ENCODE data around the gene PRRG4. TPM values are rescaled to one million over a fixed set of nuclear protein-coding genes. Genes with fewer than 3 reads are reported as not detected.

Gene PRRG4
- total and polyA plus RNA-seq, 2 experiments from 2014 or later = 1.6 to 1.9 TPM

DNA sequence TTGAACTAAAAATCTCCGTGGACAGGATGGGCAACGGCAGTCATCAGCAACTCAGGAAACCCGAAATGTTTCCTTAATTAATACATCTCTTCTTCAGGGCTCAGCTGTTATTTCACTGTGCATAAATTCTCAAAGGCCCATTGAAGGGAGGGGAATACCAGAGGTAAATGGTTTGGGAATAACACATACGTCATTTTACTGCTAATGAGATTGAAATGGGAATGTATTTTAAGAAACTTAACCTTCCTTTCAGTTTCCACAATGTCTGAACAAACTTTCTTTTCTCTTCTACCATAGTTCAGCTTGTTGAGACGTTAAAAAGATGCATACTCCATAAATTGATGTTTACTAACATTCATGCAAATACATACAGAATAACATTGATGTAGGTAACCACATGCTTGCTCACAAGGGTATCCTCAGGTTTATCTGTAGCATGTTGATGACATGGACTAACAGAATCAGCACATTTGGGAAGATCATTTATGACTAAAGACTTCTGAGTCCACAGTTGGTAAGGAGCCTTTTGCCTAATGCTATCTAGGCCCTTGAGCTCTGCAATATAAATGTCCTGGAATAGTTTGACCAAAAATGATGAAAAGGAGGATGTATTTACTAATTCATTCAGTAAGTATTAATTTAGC, 7.7 kb upstream of the PRRG4 start:
- no peaks in the 10 kb centered on the region for H3K79me2 ChIP-seq (replicated peaks; ENCODE audit: insufficient read depth)
- ATAC-seq (no peak), DNase-seq (ENCODE audit: low spot score) (no peak)
- H3K4me3 Mint-ChIP-seq = no peak overlapping the region
- no peaks in the 10 kb centered on the region for H4K20me1 ChIP-seq (replicated peaks; ENCODE audit: insufficient read depth)
- no peak overlapping the region for H3K4me2 ChIP-seq
- no peaks in the 10 kb centered on the region for H3F3A ChIP-seq (replicated peaks; ENCODE audit: low read depth)
- H3K27me3 ChIP-seq (ENCODE audit: insufficient read depth) = no peaks in the 10 kb centered on the region
- H3K4me3 ChIP-seq = no peak overlapping the region
- no peak overlapping the region for H3K27ac Mint-ChIP-seq
- H2AFZ ChIP-seq = no peak overlapping the region
- TF ChIP-seq EZH2phosphoT487 (IDR thresholded peaks at IDR 0.05; ENCODE audit: unreplicated experiment) = no peak
- no peak for TF ChIP-seq ZNF114 (CRISPR knock-in tag; IDR thresholded peaks at IDR 0.05)
- TF ChIP-seq, protein P1, sequence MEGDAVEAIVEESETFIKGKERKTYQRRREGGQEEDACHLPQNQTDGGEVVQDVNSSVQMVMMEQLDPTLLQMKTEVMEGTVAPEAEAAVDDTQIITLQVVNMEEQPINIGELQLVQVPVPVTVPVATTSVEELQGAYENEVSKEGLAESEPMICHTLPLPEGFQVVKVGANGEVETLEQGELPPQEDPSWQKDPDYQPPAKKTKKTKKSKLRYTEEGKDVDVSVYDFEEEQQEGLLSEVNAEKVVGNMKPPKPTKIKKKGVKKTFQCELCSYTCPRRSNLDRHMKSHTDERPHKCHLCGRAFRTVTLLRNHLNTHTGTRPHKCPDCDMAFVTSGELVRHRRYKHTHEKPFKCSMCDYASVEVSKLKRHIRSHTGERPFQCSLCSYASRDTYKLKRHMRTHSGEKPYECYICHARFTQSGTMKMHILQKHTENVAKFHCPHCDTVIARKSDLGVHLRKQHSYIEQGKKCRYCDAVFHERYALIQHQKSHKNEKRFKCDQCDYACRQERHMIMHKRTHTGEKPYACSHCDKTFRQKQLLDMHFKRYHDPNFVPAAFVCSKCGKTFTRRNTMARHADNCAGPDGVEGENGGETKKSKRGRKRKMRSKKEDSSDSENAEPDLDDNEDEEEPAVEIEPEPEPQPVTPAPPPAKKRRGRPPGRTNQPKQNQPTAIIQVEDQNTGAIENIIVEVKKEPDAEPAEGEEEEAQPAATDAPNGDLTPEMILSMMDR (conservative IDR thresholded peaks at IDR 0.05; ENCODE audit: low read depth in 2 of 2) = no peak
- TF ChIP-seq, protein P2, sequence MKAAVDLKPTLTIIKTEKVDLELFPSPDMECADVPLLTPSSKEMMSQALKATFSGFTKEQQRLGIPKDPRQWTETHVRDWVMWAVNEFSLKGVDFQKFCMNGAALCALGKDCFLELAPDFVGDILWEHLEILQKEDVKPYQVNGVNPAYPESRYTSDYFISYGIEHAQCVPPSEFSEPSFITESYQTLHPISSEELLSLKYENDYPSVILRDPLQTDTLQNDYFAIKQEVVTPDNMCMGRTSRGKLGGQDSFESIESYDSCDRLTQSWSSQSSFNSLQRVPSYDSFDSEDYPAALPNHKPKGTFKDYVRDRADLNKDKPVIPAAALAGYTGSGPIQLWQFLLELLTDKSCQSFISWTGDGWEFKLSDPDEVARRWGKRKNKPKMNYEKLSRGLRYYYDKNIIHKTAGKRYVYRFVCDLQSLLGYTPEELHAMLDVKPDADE (IDR thresholded peaks at IDR 0.05) = no peak
- TF ChIP-seq, protein P3, sequence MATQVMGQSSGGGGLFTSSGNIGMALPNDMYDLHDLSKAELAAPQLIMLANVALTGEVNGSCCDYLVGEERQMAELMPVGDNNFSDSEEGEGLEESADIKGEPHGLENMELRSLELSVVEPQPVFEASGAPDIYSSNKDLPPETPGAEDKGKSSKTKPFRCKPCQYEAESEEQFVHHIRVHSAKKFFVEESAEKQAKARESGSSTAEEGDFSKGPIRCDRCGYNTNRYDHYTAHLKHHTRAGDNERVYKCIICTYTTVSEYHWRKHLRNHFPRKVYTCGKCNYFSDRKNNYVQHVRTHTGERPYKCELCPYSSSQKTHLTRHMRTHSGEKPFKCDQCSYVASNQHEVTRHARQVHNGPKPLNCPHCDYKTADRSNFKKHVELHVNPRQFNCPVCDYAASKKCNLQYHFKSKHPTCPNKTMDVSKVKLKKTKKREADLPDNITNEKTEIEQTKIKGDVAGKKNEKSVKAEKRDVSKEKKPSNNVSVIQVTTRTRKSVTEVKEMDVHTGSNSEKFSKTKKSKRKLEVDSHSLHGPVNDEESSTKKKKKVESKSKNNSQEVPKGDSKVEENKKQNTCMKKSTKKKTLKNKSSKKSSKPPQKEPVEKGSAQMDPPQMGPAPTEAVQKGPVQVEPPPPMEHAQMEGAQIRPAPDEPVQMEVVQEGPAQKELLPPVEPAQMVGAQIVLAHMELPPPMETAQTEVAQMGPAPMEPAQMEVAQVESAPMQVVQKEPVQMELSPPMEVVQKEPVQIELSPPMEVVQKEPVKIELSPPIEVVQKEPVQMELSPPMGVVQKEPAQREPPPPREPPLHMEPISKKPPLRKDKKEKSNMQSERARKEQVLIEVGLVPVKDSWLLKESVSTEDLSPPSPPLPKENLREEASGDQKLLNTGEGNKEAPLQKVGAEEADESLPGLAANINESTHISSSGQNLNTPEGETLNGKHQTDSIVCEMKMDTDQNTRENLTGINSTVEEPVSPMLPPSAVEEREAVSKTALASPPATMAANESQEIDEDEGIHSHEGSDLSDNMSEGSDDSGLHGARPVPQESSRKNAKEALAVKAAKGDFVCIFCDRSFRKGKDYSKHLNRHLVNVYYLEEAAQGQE (IDR thresholded peaks at IDR 0.05; ENCODE audit: unreplicated experiment) = no peak
- no peak for TF ChIP-seq NANOG (IDR thresholded peaks at IDR 0.05; ENCODE audit: borderline replicate concordance)
- no peak for TF ChIP-seq EZH2 (IDR thresholded peaks at IDR 0.05; ENCODE audit: low read depth, unreplicated experiment)
- no peak for TF ChIP-seq JUNB (IDR thresholded peaks at IDR 0.05; ENCODE audit: unreplicated experiment)
- TF ChIP-seq ZNF331 (CRISPR knock-in tag; IDR thresholded peaks at IDR 0.05; ENCODE audit: low read depth) = no peak
- no peak for TF ChIP-seq POLR2AphosphoS5 (IDR thresholded peaks at IDR 0.05; ENCODE audit: low read depth)
- no peak for TF ChIP-seq STAT1 (IDR thresholded peaks at IDR 0.05; ENCODE audit: unreplicated experiment)
- TF ChIP-seq CREB1 (CRISPR knock-in tag; IDR thresholded peaks at IDR 0.05; ENCODE audit: low read depth) = no peak
- TF ChIP-seq, protein P4, sequence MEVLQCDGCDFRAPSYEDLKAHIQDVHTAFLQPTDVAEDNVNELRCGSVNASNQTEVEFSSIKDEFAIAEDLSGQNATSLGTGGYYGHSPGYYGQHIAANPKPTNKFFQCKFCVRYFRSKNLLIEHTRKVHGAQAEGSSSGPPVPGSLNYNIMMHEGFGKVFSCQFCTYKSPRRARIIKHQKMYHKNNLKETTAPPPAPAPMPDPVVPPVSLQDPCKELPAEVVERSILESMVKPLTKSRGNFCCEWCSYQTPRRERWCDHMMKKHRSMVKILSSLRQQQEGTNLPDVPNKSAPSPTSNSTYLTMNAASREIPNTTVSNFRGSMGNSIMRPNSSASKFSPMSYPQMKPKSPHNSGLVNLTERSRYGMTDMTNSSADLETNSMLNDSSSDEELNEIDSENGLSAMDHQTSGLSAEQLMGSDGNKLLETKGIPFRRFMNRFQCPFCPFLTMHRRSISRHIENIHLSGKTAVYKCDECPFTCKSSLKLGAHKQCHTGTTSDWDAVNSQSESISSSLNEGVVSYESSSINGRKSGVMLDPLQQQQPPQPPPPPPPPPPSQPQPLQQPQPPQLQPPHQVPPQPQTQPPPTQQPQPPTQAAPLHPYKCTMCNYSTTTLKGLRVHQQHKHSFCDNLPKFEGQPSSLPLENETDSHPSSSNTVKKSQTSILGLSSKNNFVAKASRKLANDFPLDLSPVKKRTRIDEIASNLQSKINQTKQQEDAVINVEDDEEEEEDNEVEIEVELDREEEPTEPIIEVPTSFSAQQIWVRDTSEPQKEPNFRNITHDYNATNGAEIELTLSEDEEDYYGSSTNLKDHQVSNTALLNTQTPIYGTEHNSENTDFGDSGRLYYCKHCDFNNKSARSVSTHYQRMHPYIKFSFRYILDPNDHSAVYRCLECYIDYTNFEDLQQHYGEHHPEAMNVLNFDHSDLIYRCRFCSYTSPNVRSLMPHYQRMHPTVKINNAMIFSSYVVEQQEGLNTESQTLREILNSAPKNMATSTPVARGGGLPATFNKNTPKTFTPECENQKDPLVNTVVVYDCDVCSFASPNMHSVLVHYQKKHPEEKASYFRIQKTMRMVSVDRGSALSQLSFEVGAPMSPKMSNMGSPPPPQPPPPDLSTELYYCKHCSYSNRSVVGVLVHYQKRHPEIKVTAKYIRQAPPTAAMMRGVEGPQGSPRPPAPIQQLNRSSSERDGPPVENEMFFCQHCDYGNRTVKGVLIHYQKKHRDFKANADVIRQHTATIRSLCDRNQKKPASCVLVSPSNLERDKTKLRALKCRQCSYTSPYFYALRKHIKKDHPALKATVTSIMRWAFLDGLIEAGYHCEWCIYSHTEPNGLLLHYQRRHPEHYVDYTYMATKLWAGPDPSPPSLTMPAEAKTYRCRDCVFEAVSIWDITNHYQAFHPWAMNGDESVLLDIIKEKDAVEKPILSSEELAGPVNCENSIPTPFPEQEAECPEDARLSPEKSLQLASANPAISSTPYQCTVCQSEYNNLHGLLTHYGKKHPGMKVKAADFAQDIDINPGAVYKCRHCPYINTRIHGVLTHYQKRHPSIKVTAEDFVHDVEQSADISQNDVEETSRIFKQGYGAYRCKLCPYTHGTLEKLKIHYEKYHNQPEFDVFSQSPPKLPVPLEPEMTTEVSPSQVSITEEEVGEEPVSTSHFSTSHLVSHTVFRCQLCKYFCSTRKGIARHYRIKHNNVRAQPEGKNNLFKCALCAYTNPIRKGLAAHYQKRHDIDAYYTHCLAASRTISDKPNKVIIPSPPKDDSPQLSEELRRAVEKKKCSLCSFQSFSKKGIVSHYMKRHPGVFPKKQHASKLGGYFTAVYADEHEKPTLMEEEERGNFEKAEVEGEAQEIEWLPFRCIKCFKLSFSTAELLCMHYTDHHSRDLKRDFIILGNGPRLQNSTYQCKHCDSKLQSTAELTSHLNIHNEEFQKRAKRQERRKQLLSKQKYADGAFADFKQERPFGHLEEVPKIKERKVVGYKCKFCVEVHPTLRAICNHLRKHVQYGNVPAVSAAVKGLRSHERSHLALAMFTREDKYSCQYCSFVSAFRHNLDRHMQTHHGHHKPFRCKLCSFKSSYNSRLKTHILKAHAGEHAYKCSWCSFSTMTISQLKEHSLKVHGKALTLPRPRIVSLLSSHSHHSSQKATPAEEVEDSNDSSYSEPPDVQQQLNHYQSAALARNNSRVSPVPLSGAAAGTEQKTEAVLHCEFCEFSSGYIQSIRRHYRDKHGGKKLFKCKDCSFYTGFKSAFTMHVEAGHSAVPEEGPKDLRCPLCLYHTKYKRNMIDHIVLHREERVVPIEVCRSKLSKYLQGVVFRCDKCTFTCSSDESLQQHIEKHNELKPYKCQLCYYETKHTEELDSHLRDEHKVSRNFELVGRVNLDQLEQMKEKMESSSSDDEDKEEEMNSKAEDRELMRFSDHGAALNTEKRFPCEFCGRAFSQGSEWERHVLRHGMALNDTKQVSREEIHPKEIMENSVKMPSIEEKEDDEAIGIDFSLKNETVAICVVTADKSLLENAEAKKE (CRISPR knock-in tag; IDR thresholded peaks at IDR 0.05) = no peak
- H3K36me3 Mint-ChIP-seq (ENCODE audit: low read depth) = no peaks in the 10 kb centered on the region
- H3K9me3 Mint-ChIP-seq = no peaks in the 10 kb centered on the region
- H3K9me2 ChIP-seq (ENCODE audit: insufficient read depth) = no peaks in the 10 kb centered on the region
- H3K36me3 ChIP-seq (ENCODE audit: insufficient read depth) = no peaks in the 10 kb centered on the region
- no peak overlapping the region for H3K27ac ChIP-seq (ENCODE audit: low read depth)
- H3K4me1 ChIP-seq (ENCODE audit: insufficient read depth) = no peaks in the 10 kb centered on the region
- H3K27me3 Mint-ChIP-seq (ENCODE audit: insufficient read depth, low read depth, poor library complexity) = peaks cover 1% of the 10 kb centered on the region
- H3K4me1 Mint-ChIP-seq = peaks cover 3% of the 10 kb centered on the region; the same call in 2 of the 3 replicates
